Measurements from ENCODE around the gene SPIN1.

Gene SPIN1

GRCh38 chr9:88418715-88419540 is 30.7 kb downstream of the SPIN1 start:
- Histone ChIP-seq H3K4me3 (ENCODE audit: low read depth, low read length) (no peak overlapping the region), H3K27ac (no peak overlapping the region), H3K36me3 (peaks cover 60% of the 10 kb centered on the region), H3K27me3 (ENCODE audit: insufficient read depth, low read depth, severe bottlenecking) (no peaks in the 10 kb centered on the region), H3K9me3 (ENCODE audit: severe bottlenecking) (peaks cover 14% of the 10 kb centered on the region)
- DNase-seq = no peak
- TF ChIP-seq, protein P1, sequence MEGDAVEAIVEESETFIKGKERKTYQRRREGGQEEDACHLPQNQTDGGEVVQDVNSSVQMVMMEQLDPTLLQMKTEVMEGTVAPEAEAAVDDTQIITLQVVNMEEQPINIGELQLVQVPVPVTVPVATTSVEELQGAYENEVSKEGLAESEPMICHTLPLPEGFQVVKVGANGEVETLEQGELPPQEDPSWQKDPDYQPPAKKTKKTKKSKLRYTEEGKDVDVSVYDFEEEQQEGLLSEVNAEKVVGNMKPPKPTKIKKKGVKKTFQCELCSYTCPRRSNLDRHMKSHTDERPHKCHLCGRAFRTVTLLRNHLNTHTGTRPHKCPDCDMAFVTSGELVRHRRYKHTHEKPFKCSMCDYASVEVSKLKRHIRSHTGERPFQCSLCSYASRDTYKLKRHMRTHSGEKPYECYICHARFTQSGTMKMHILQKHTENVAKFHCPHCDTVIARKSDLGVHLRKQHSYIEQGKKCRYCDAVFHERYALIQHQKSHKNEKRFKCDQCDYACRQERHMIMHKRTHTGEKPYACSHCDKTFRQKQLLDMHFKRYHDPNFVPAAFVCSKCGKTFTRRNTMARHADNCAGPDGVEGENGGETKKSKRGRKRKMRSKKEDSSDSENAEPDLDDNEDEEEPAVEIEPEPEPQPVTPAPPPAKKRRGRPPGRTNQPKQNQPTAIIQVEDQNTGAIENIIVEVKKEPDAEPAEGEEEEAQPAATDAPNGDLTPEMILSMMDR (IDR thresholded peaks at IDR 0.05; ENCODE audit: low read depth, low read length) = no peak

GRCh38 chr9:88420227-88420626 is 32.0 kb downstream of the SPIN1 start:
- no peak overlapping the region for H3K27ac ChIP-seq
- H3K27me3 ChIP-seq (ENCODE audit: insufficient read depth, low read depth, severe bottlenecking) = no peaks in the 10 kb centered on the region
- peaks cover 54% of the 10 kb centered on the region for H3K36me3 ChIP-seq
- TF ChIP-seq, protein P1 (IDR thresholded peaks at IDR 0.05; ENCODE audit: low read depth, low read length) = no peak
- no peak overlapping the region for H3K4me3 ChIP-seq (ENCODE audit: low read depth, low read length)
- DNase-seq = no peak
- H3K9me3 ChIP-seq (ENCODE audit: severe bottlenecking) = peaks cover 9% of the 10 kb centered on the region

DNA sequence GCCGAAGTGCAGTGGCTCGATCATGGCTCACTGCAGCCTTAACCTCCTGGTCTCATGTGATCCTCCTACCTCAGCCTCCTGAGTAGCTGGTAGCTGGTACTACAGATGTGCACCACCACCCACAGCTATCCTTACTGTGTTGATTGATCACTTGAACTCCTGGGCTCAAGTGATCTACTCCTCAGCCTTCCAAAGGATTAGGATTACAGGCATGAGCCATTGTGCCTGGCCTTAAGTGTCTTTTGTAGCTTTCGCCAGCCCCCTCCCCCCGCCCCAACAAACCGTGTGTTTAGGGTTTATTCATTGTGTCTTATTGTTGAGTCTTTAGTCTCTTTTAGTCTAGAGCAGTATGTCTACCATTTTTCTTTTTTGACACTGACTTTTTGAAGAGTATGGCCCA is 33.1 kb downstream of the SPIN1 start:
- TF ChIP-seq, protein P1 (IDR thresholded peaks at IDR 0.05; ENCODE audit: low read depth, low read length) = no peak
- peak; percentile 27 for DNase-seq
- no peak overlapping the region for H3K27ac ChIP-seq
- H3K36me3 ChIP-seq = peaks cover 49% of the 10 kb centered on the region
- peaks cover 9% of the 10 kb centered on the region for H3K9me3 ChIP-seq (ENCODE audit: severe bottlenecking)
- no peak overlapping the region for H3K4me3 ChIP-seq (ENCODE audit: low read depth, low read length)
- no peaks in the 10 kb centered on the region for H3K27me3 ChIP-seq (ENCODE audit: insufficient read depth, low read depth, severe bottlenecking)

GRCh38 chr9:88425538-88425950 is 37.3 kb downstream of the SPIN1 start:
- peaks cover 52% of the 10 kb centered on the region for H3K36me3 ChIP-seq
- H3K27ac ChIP-seq = no peak overlapping the region
- no peaks in the 10 kb centered on the region for H3K27me3 ChIP-seq (ENCODE audit: insufficient read depth, low read depth, severe bottlenecking)
- TF ChIP-seq, protein P1 (IDR thresholded peaks at IDR 0.05; ENCODE audit: low read depth, low read length) = no peak
- H3K4me3 ChIP-seq (ENCODE audit: low read depth, low read length) = no peak overlapping the region
- no peaks in the 10 kb centered on the region for H3K9me3 ChIP-seq (ENCODE audit: severe bottlenecking)
- DNase-seq = no peak

GRCh38 chr9:88426651-88427050 is 38.4 kb downstream of the SPIN1 start:
- peaks cover 47% of the 10 kb centered on the region for H3K36me3 ChIP-seq
- DNase-seq = no peak
- no peak overlapping the region for H3K4me3 ChIP-seq (ENCODE audit: low read depth, low read length)
- no peaks in the 10 kb centered on the region for H3K27me3 ChIP-seq (ENCODE audit: insufficient read depth, low read depth, severe bottlenecking)
- TF ChIP-seq, protein P1 (IDR thresholded peaks at IDR 0.05; ENCODE audit: low read depth, low read length) = no peak
- no peaks in the 10 kb centered on the region for H3K9me3 ChIP-seq (ENCODE audit: severe bottlenecking)
- H3K27ac ChIP-seq = no peak overlapping the region
